Lower leg skin (tissue), 4 donors: Measurements from ENCODE around the gene PHETA1. TPM values are rescaled to one million over a fixed set of nuclear protein-coding genes. Genes with fewer than 3 reads are reported as not detected.

ENCODE experiments used
- DNase-seq, 2 donors: peaks; one replicate each; pipeline ENCODE4 v3.0.0-alpha.2; 2019; ENCODE audit warnings: low spot score in 2 of 2
- H3K4me3 ChIP-seq: fragments of 200-600 bp; sonication (generic); 2 replicates; pipeline ENCODE4 v1.5.1; 2017; ENCODE audit warnings: mild to moderate bottlenecking, low read depth; ENCODE audit not compliant: poor library complexity, severe bottlenecking
- POLR2A ChIP-seq, 2 donors: fragments of 450-650 bp; IDR thresholded peaks; one replicate each; pipeline ENCODE4 v1.6.1; 2016 to 2017; ENCODE audit warnings: antibody characterized with exemption in 2 of 2, mild to moderate bottlenecking in 1 of 2, moderate library complexity in 1 of 2
- WGBS, 2 donors: methylation state at CpG; one replicate each; pipeline ENCODE4 v1.1.5; 2018; 5-methylcytosine and 5-hydroxymethylcytosine counted together
- intact Hi-C: fragments of 100-400 bp; cut with DNase I; formaldehyde crosslinking; loops from one replicate; pipeline ENCODE4 v1.15.0; 2023; ENCODE audit warnings: low total_unique reads
- total RNA-seq, 4 donors: library from RNA; depleted of rRNA; stranded (reverse); fragments of >200 nt; gene quantifications; one replicate each; pipeline ENCODE4 v1.1.0, GENCODE V29; 2016
- TF ChIP-seq, protein P1 (sequence below), 3 donors: fragments of 450-650 bp; IDR thresholded peaks; one replicate each; pipeline ENCODE4 v1.5.1; 2016; ENCODE audit warnings: antibody characterized with exemption in 3 of 3, mild to moderate bottlenecking in 3 of 3, moderate library complexity in 2 of 3

PHETA1 gene
- total RNA-seq, 4 donors from 2014 or later = 18.6 to 37.3 (median 25.1) TPM

- TF ChIP-seq, protein P1, sequence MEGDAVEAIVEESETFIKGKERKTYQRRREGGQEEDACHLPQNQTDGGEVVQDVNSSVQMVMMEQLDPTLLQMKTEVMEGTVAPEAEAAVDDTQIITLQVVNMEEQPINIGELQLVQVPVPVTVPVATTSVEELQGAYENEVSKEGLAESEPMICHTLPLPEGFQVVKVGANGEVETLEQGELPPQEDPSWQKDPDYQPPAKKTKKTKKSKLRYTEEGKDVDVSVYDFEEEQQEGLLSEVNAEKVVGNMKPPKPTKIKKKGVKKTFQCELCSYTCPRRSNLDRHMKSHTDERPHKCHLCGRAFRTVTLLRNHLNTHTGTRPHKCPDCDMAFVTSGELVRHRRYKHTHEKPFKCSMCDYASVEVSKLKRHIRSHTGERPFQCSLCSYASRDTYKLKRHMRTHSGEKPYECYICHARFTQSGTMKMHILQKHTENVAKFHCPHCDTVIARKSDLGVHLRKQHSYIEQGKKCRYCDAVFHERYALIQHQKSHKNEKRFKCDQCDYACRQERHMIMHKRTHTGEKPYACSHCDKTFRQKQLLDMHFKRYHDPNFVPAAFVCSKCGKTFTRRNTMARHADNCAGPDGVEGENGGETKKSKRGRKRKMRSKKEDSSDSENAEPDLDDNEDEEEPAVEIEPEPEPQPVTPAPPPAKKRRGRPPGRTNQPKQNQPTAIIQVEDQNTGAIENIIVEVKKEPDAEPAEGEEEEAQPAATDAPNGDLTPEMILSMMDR (IDR thresholded peaks at IDR 0.05) = no peak
- TF ChIP-seq POLR2A (IDR thresholded peaks at IDR 0.05) = no peak
- intact Hi-C loops = no loop called here
- no peak overlapping the region for H3K4me3 ChIP-seq
- DNase-seq = no peak
- WGBS, 2 donors = 72 to 75% methylated on average over 7 to 15 of the region's 18 CpGs
Observed at GRCh38 chr12:111361717-111362576, 6.9 kb downstream of the PHETA1 start.

- H3K4me3 ChIP-seq = no peak overlapping the region
- WGBS, 2 donors = 67 to 70% methylated on average over 13 of the region's 13 CpGs
- no peak for DNase-seq
- TF ChIP-seq, protein P1 (IDR thresholded peaks at IDR 0.05) = no peak
- TF ChIP-seq POLR2A (IDR thresholded peaks at IDR 0.05) = no peak
- intact Hi-C loops = no loop called here
Observed at GRCh38 chr12:111361073-111361716, 7.7 kb downstream of the PHETA1 start.

- intact Hi-C loops = no loop called here
Observed at GRCh38 chr12:111360325-111360930, 8.5 kb downstream of the PHETA1 start.

DNA sequence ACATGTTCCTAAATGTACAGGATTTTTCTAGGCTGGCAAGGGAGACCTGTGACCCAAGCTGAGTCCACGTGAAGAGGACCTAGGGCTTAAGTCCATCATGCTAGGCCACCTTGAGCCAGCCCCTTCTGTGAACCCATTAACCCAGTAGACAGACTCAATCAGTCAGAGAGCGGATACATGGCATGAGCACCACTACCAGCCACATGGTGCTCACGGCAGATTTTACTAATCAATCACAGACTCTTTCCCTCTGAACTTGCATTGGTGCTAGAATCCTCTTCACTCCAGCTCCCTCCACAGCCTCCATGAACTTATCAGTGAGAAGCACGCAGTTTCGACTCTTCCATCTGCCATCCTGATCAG, 9.0 kb downstream of the PHETA1 start:
- DNase-seq = no peak
- no peak overlapping the region for H3K4me3 ChIP-seq
- intact Hi-C loops = no loop called here
- TF ChIP-seq, protein P1 (IDR thresholded peaks at IDR 0.05) = no peak
- no peak for TF ChIP-seq POLR2A (IDR thresholded peaks at IDR 0.05)
- 42 to 50% methylated on average over 5 of the region's 5 CpGs for WGBS, 2 donors

More at GRCh38 chr12:111360325-111360930, 8.5 kb downstream of the PHETA1 start:
- H3K4me3 ChIP-seq = no peak overlapping the region
- WGBS, 2 donors = 63 to 66% methylated on average over 9 of the region's 9 CpGs
- TF ChIP-seq POLR2A (IDR thresholded peaks at IDR 0.05) = no peak
- TF ChIP-seq, protein P1 (IDR thresholded peaks at IDR 0.05) = no peak
- DNase-seq = no peak

GRCh38 chr12:111359231-111359913, 9.5 kb downstream of the PHETA1 start:
- 60 to 63% methylated on average over 11 of the region's 11 CpGs for WGBS, 2 donors
- H3K4me3 ChIP-seq = no peak overlapping the region
- intact Hi-C loops = no loop called here
- no peak for TF ChIP-seq POLR2A (IDR thresholded peaks at IDR 0.05)
- TF ChIP-seq, protein P1 (IDR thresholded peaks at IDR 0.05) = no peak
- DNase-seq = no peak
